ENCODE results near the gene DIS3L2.

- TF ChIP-seq CTCF (conservative IDR thresholded peaks at IDR 0.05), result no peak
- no peak for TF ChIP-seq EZH2 (IDR thresholded peaks at IDR 0.05; ENCODE audit: low read depth)
Observed at GRCh38 chr2:232236200-232236599, 274.7 kb downstream of the DIS3L2 start.
